K562 (cell line): ENCODE data around the gene DOP1A. TPM values are rescaled to one million over a fixed set of nuclear protein-coding genes. Genes with fewer than 3 reads are reported as not detected.

Experiments used
- ATAC-seq: fragments of 200-7000 bp; cut with Tn5 transposase; 3 replicates; pipeline ENCODE4 v1.9.1; 2020; ENCODE audit warnings: moderate library complexity
- BruUV-seq: library from RNA; stranded (reverse); fragments of 400-500 nt; replicated peaks from 2 replicates; lab custom pipeline; 2021; lab: Mats Ljungman, UMichigan
- CTCF ChIA-PET: fragments of 300-600 bp; formaldehyde crosslinking; extraction: SDS; loops from one replicate; lab custom pipeline; 2021; ENCODE audit warnings: low intra/inter-chr PET ratio; lab: Yijun Ruan, JAX
- POLR2A ChIA-PET: fragments of 300-600, 350-650 bp; sonication (Branson Sonifier 250); formaldehyde crosslinking; extraction: SDS; loops from one replicate; lab custom pipeline; 2021; ENCODE audit warnings: antibody characterized with exemption, inconsistent platforms; lab: Yijun Ruan, JAX
- DNase-seq, 4 experiments: peaks; one replicate each; pipeline versions ENCODE4 v3.0.0 to v3.0.0-alpha.2; 2011 to 2018; ENCODE audit warnings: low spot score in 3 of 4, mixed read lengths in 3 of 4; ENCODE audit errors: extremely low read depth in 1 of 4
- FAIRE-seq: peaks from 2 replicates; lab custom pipeline; 2011; peaks lifted over from hg19 to GRCh38; lab: Jason Lieb, UNC
- H2AFZ ChIP-seq: 2 replicates; pipeline ENCODE4 v1.6.0; 2011; ENCODE audit warnings: low read depth, low read length, control low read depth, inconsistent platforms
- H3K27ac ChIP-seq: fragments of 200-600 bp; 3 replicates; pipeline ENCODE4 v1.8.0; 2011; ENCODE audit warnings: low read depth, mild to moderate bottlenecking, control low read depth, inconsistent platforms, low read length, moderate library complexity, mixed read lengths; ENCODE audit errors: extremely low read depth
- H3K27me3 ChIP-seq, 2 experiments: fragments of 300-600 bp in 1 of 2; 2 replicates in 1 of 2; 3 replicates in 1 of 2; pipeline versions ENCODE4 v1.6.0 to v1.8.0; 2011; ENCODE audit warnings: inconsistent platforms in 2 of 2, low read length in 2 of 2, mild to moderate bottlenecking in 1 of 2, mixed read lengths in 1 of 2, moderate library complexity in 1 of 2; ENCODE audit not compliant: control insufficient read depth in 2 of 2, insufficient read depth in 2 of 2
- H3K36me3 ChIP-seq: fragments of 300-600 bp; 3 replicates; pipeline ENCODE4 v1.8.0; 2011; ENCODE audit warnings: mild to moderate bottlenecking, low read length, inconsistent platforms; ENCODE audit not compliant: control insufficient read depth, insufficient read depth
- H3K4me1 ChIP-seq, 2 experiments: fragments of 200-600 bp in 1 of 2; replicated peaks in 1 of 2; 2 replicates in 1 of 2; 3 replicates in 1 of 2; pipeline versions ENCODE4 v1.5.1 to v1.8.0; 2011; ENCODE audit warnings: inconsistent platforms in 2 of 2, low read length in 2 of 2, mild to moderate bottlenecking in 1 of 2, mixed read lengths in 1 of 2, moderate library complexity in 1 of 2; ENCODE audit not compliant: control insufficient read depth in 2 of 2, insufficient read depth in 2 of 2
- H3K4me2 ChIP-seq: 2 replicates; pipeline ENCODE4 v1.6.1; 2011; ENCODE audit warnings: low read length, control low read depth, inconsistent platforms, mixed read lengths; ENCODE audit not compliant: insufficient read depth
- H3K4me3 ChIP-seq: fragments of 200-600 bp; sonication (generic), shearing (Covaris generic); 2 replicates; pipeline ENCODE4 v1.5.1; 2016; ENCODE audit warnings: control low read depth, inconsistent platforms
- H3K79me2 ChIP-seq: fragments of 200-600 bp; 3 replicates; pipeline ENCODE4 v1.8.0; 2011; ENCODE audit warnings: low read length, inconsistent platforms; ENCODE audit not compliant: control insufficient read depth, insufficient read depth
- H3K9ac ChIP-seq, 2 experiments: 2 replicates each; pipeline versions ENCODE4 v1.6.0 to v1.6.1; 2011; ENCODE audit warnings: low read depth in 2 of 2, low read length in 2 of 2, control low read depth in 1 of 2, inconsistent platforms in 1 of 2, mild to moderate bottlenecking in 1 of 2, mixed read lengths in 1 of 2; ENCODE audit not compliant: insufficient read depth in 1 of 2
- H3K9me1 ChIP-seq: one replicate; pipeline ENCODE4 v1.6.0; 2011; ENCODE audit warnings: inconsistent platforms, mild to moderate bottlenecking, low read length, moderate library complexity; ENCODE audit not compliant: control insufficient read depth, insufficient read depth
- H3K9me3 ChIP-seq: replicated peaks from 2 replicates; pipeline ENCODE4 v1.5.1; 2011; ENCODE audit warnings: low read depth, low read length, inconsistent platforms; ENCODE audit not compliant: control insufficient read depth, insufficient read depth
- H4K20me1 ChIP-seq: replicated peaks from 2 replicates; pipeline ENCODE4 v1.6.1; 2011; ENCODE audit warnings: low read length, inconsistent platforms, mixed read lengths; ENCODE audit not compliant: control insufficient read depth, insufficient read depth
- ATF2 ChIP-seq: sonication (generic); formaldehyde crosslinking; IDR thresholded peaks from 2 replicates; pipeline ENCODE4 v1.8.1; 2022; ENCODE audit warnings: missing genetic modification reagents
- BRF1 ChIP-seq: IDR thresholded peaks from 3 replicates; pipeline ENCODE4 v1.6.1; 2011; ENCODE audit warnings: borderline replicate concordance, mild to moderate bottlenecking; ENCODE audit not compliant: insufficient read length; ENCODE audit errors: extremely low read depth
- E2F3 ChIP-seq: fragments of 250-450 bp; sonication (Bioruptor Pico); IDR thresholded peaks from 2 replicates; pipeline ENCODE4 v1.4.0; 2020; ENCODE audit warnings: mild to moderate bottlenecking
- PRMT5 ChIP-seq: sonication (generic); formaldehyde crosslinking; IDR thresholded peaks from 2 replicates; pipeline ENCODE4 v1.5.0; 2020; ENCODE audit warnings: missing genetic modification reagents
- RBM14 ChIP-seq: fragments of 200-400 bp; formaldehyde crosslinking; IDR thresholded peaks from 2 replicates; pipeline ENCODE4 v1.6.1; 2018; ENCODE audit warnings: low read depth, mild to moderate bottlenecking, low read length, moderate library complexity, borderline replicate concordance; ENCODE audit not compliant: insufficient read depth
- ZNF507 ChIP-seq: conservative IDR thresholded peaks from 2 replicates; pipeline ENCODE4 v1.6.1; 2017; ENCODE audit warnings: missing genetic modification characterization, missing compliant biosample characterization
- WGBS: fragments of 100-300 bp; shearing (Covaris generic); methylation state at CpG from one replicate; pipeline ENCODE4 v1.1.6; 2016; ENCODE audit warnings: low coverage, mixed read lengths; ENCODE audit not compliant: insufficient coverage; ENCODE audit errors: missing lambda C conversion rate; 5-methylcytosine and 5-hydroxymethylcytosine counted together
- in situ Hi-C: fragments of 300-500 bp; cut with MboI; formaldehyde crosslinking; loops from 4 replicates; pipeline ENCODE4 v1.15.0; 2018; ENCODE audit warnings: inconsistent platforms, mixed read lengths
- intact Hi-C: fragments of 100-400 bp; cut with micrococcal nuclease; formaldehyde crosslinking; loops from 2 replicates; pipeline ENCODE4 v1.14.2; 2022
- polyA plus RNA-seq, 8 experiments: library from polyadenylated mRNA; depleted of rRNA in 4 of 8; stranded (reverse) in 5 of 8; unstranded in 3 of 8; fragments of >200 nt; fragmentation: Nextera tagmentation in 2 of 8; fragmentation: Illumina TruSeq in 1 of 8; extraction: Ambion mirVana in 2 of 8; extraction: Trizol in 1 of 8; gene quantifications; 2 replicates each; pipeline versions ENCODE4 v1.2.1 to v1.2.3, GENCODE V29; 2011 to 2014; ENCODE audit warnings: inconsistent platforms in 1 of 8, missing spikeins in 1 of 8
- total RNA-seq, 7 experiments: library from RNA; depleted of rRNA in 6 of 7; stranded (reverse); fragments of >200 nt in 6 of 7; fragmentation: Illumina TruSeq in 2 of 7; extraction: Trizol in 2 of 7; gene quantifications; 2 replicates each; pipeline versions ENCODE4 v1.2.1 to v1.2.3, GENCODE V29; 2011 to 2021; ENCODE audit warnings: low replicate concordance in 1 of 7

Gene DOP1A
- total and polyA plus RNA-seq, 9 of the 15 experiments (the other 6 are each of a cell fraction or from before 2014, with no cell fraction given) = 0.75 to 10.5 (median 4.4) TPM

GRCh38 chr6:83138758-83139157, 71.3 kb downstream of the DOP1A start:
- Histone ChIP-seq H3K4me2 (no peak overlapping the region), H3K9me3 (no peaks in the 10 kb centered on the region)
- whole genome bisulfite sequencing = 38% methylated on average over 3 of the region's 3 CpGs
- no peak for TF ChIP-seq RBM14
- TF ChIP-seq ZNF507 = no peak
- TF ChIP-seq PRMT5 (CRISPR knock-in tag) = no peak
- no peak for TF ChIP-seq BRF1
- no peak for TF ChIP-seq ATF2 (CRISPR knock-in tag)
- no peak for TF ChIP-seq E2F3
- TF ChIP-seq, all 486 proteins: peak for 0
- H3K27me3 ChIP-seq = no peaks in the 10 kb centered on the region
- FAIRE-seq (no peak), ATAC-seq (no peak), DNase-seq (no peak)
- no peak overlapping the region for H3K9ac ChIP-seq
- ChIA-PET CTCF (no interaction called here), POLR2A (no interaction called here)
- no peak overlapping the region for H2AFZ ChIP-seq
- peaks cover 7% of the 10 kb centered on the region; the same call in 1 of the 3 replicates for H3K36me3 ChIP-seq
- H3K4me3 ChIP-seq = no peak overlapping the region
- intact Hi-C loops = no loop called here
- BruUV-seq = no TSS peak
- no peak overlapping the region for H3K27ac ChIP-seq
- in situ Hi-C loops = no loop called here
- no peaks in the 10 kb centered on the region for H3K4me1 ChIP-seq
- no peaks in the 10 kb centered on the region for H3K9me1 ChIP-seq
- H4K20me1 ChIP-seq = no peaks in the 10 kb centered on the region
- no peaks in the 10 kb centered on the region for H3K79me2 ChIP-seq
